ENCODE data around the gene HOXD10. TPM values are rescaled to one million over a fixed set of nuclear protein-coding genes. Genes with fewer than 3 reads are reported as not detected.

The HOXD10 gene
- total RNA-seq, 1 donor from 2014 or later = not detected

DNA sequence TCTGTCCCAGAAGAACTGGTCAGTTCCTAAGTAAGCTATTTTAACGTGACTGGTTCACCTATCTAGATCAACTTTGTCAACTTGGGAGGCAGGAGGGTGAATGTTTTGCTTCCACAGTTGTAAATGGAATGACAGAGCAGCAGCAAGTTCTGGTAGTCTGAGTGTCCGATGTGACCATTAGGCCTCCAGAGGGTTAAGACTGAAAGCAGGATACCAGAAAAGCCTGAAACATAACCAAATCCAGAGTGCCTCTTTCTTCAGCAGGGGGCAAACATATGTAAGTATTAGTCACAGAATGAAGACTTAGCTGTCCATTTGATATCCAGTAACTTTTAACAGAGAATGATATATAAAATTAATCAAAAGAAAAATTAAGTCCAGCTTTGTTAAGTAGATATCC, 49.7 kb downstream of the HOXD10 start:
- Mint-ChIP-seq H3K27ac (ENCODE audit: unreplicated experiment) (no peak overlapping the region), H3K4me1 (ENCODE audit: low read depth) (no peaks in the 10 kb centered on the region), H3K36me3 (ENCODE audit: low read depth) (peaks cover 8% of the 10 kb centered on the region), H3K27me3 (ENCODE audit: low read depth) (peaks cover 77% of the 10 kb centered on the region), H3K9me3 (ENCODE audit: low read depth) (peaks cover 7% of the 10 kb centered on the region), H3K4me3 (ENCODE audit: unreplicated experiment) (no peak overlapping the region)
- TF ChIP-seq, protein P1, sequence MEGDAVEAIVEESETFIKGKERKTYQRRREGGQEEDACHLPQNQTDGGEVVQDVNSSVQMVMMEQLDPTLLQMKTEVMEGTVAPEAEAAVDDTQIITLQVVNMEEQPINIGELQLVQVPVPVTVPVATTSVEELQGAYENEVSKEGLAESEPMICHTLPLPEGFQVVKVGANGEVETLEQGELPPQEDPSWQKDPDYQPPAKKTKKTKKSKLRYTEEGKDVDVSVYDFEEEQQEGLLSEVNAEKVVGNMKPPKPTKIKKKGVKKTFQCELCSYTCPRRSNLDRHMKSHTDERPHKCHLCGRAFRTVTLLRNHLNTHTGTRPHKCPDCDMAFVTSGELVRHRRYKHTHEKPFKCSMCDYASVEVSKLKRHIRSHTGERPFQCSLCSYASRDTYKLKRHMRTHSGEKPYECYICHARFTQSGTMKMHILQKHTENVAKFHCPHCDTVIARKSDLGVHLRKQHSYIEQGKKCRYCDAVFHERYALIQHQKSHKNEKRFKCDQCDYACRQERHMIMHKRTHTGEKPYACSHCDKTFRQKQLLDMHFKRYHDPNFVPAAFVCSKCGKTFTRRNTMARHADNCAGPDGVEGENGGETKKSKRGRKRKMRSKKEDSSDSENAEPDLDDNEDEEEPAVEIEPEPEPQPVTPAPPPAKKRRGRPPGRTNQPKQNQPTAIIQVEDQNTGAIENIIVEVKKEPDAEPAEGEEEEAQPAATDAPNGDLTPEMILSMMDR (IDR thresholded peaks at IDR 0.05) = no peak
- no peak for DNase-seq (ENCODE audit: low spot score)

DNA sequence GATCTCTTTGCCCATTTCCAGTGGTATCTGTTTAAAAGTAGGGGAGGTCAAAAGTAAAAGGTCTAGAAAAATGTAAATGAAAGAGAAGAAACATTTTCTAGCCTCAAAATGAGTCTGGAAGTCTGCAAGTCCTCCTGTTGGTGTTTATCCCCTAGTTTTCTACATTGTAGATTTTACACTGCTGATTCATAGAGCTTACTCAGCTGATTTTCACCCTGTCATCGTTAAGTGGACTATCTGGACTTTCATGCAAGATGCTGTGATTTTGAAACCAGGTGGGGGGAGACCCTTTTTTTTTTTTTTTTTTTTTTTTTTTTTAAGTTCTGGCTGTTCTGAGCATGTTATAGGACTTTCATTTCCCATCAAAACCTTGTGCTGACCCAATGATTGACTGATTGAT, 50.8 kb downstream of the HOXD10 start:
- TF ChIP-seq, protein P1 (IDR thresholded peaks at IDR 0.05) = no peak
- no peak for DNase-seq (ENCODE audit: low spot score)
- Mint-ChIP-seq H3K36me3 (ENCODE audit: low read depth) (peaks cover 5% of the 10 kb centered on the region), H3K4me1 (ENCODE audit: low read depth) (no peaks in the 10 kb centered on the region), H3K27me3 (ENCODE audit: low read depth) (peaks cover 70% of the 10 kb centered on the region), H3K4me3 (ENCODE audit: unreplicated experiment) (no peak overlapping the region), H3K9me3 (ENCODE audit: low read depth) (peaks cover 7% of the 10 kb centered on the region), H3K27ac (ENCODE audit: unreplicated experiment) (no peak overlapping the region)

DNA sequence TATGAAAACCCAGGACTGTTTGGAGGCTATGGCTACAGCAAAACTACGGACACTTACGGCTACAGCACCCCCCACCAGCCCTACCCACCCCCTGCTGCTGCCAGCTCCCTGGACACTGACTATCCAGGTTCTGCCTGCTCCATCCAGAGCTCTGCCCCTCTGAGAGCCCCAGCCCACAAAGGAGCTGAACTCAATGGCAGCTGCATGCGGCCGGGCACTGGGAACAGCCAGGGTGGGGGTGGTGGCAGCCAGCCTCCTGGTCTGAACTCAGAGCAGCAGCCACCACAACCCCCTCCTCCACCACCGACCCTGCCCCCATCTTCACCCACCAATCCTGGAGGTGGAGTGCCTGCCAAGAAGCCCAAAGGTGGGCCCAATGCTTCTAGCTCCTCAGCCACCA, 52.6 kb downstream of the HOXD10 start:
- H3K4me3 Mint-ChIP-seq (ENCODE audit: unreplicated experiment) = no peak overlapping the region
- H3K9me3 Mint-ChIP-seq (ENCODE audit: low read depth) = peaks cover 5% of the 10 kb centered on the region
- DNase-seq (ENCODE audit: low spot score) = no peak
- peaks cover 4% of the 10 kb centered on the region for H3K36me3 Mint-ChIP-seq (ENCODE audit: low read depth)
- no peaks in the 10 kb centered on the region for H3K4me1 Mint-ChIP-seq (ENCODE audit: low read depth)
- TF ChIP-seq, protein P1 (IDR thresholded peaks at IDR 0.05) = no peak
- peaks cover 74% of the 10 kb centered on the region for H3K27me3 Mint-ChIP-seq (ENCODE audit: low read depth)
- no peak overlapping the region for H3K27ac Mint-ChIP-seq (ENCODE audit: unreplicated experiment)

Small RNA genes within 50 kb of the gene (microRNA-seq; reads per million reads assigned to microRNA genes)
- gene MIR10B (ENCODE audit: borderline number of aligned reads) = 6.6 reads per million, percentile 9 among the genes with 10 or more reads in this experiment

Other genes with a start within 250 kb of the HOXD10 start
- gene LNPK, start 114.5 kb upstream of the HOXD10 start, total RNA-seq = 51.0 to 59.5 TPM (median 53.3 TPM) in 3 replicates
- gene EVX2, start 32.8 kb upstream of the HOXD10 start, total RNA-seq = not detected in 3 replicates
- not detected in 3 replicates for gene HOXD13, start 24.1 kb upstream of the HOXD10 start, total RNA-seq
- not detected in 3 replicates for gene HOXD12, start 17.0 kb upstream of the HOXD10 start, total RNA-seq
- not detected in 3 replicates for gene HOXD11, start 9.5 kb upstream of the HOXD10 start, total RNA-seq
- gene HOXD9, start 5.9 kb downstream of the HOXD10 start, total RNA-seq = not detected in 3 replicates
- gene HOXD8, start 12.9 kb downstream of the HOXD10 start, total RNA-seq = not detected in 3 replicates
- gene HOXD4, start 34.8 kb downstream of the HOXD10 start, total RNA-seq = not detected in 3 replicates
- gene HOXD3, start 40.5 kb downstream of the HOXD10 start, total RNA-seq = not detected in 3 replicates
- not detected in 3 replicates for gene HOXD1, start 71.9 kb downstream of the HOXD10 start, total RNA-seq
- gene MTX2, start 152.7 kb downstream of the HOXD10 start, total RNA-seq = 19.4 to 21.3 TPM (median 19.5 TPM) in 3 replicates

Data from chondrocyte (in vitro differentiated cells).